PC-3 (cell line): ENCODE measurements around the gene PPP6C. TPM values are rescaled to one million over a fixed set of nuclear protein-coding genes. Genes with fewer than 3 reads are reported as not detected.

Experiments used
- ATAC-seq: fragments of 200-7000 bp; cut with Tn5 transposase; 2 replicates; pipeline ENCODE4 v1.9.1; 2020; ENCODE audit warnings: mild to moderate bottlenecking, moderate library complexity
- BruUV-seq: library from RNA; stranded (reverse); fragments of 400-500 nt; replicated peaks from 2 replicates; lab custom pipeline; 2021; lab: Mats Ljungman, UMichigan
- CTCF ChIA-PET: fragments of 300-600 bp; sonication (Branson Sonifier 250); formaldehyde crosslinking; loops from one replicate; lab custom pipeline; 2022; ENCODE audit warnings: antibody characterized with exemption; lab: Charles Lee
- POLR2A ChIA-PET: fragments of 300-600 bp; sonication (Branson Sonifier 250); formaldehyde crosslinking; loops from one replicate; lab custom pipeline; 2022; ENCODE audit warnings: antibody characterized with exemption; ENCODE audit not compliant: unreplicated experiment; lab: Charles Lee
- DNase-seq: peaks from one replicate; pipeline ENCODE4 v3.0.0-alpha.2; 2015
- H2AFZ ChIP-seq: fragments of 300-600 bp; sonication (generic); 2 replicates; pipeline ENCODE4 v1.6.0; 2016; ENCODE audit warnings: antibody characterized with exemption, low read length
- H3F3A ChIP-seq: fragments of 300-600 bp; sonication (generic); one replicate; pipeline ENCODE4 v1.6.0; 2017; ENCODE audit warnings: antibody characterized with exemption, low read length, control low read depth, mild to moderate bottlenecking; ENCODE audit not compliant: unreplicated experiment
- H3K27ac ChIP-seq: fragments of 300-600 bp; sonication (generic); 2 replicates; pipeline ENCODE4 v1.5.1; 2016; ENCODE audit warnings: mild to moderate bottlenecking, low read length
- H3K27me3 ChIP-seq: fragments of 300-600 bp; sonication (generic); 2 replicates; pipeline ENCODE4 v1.6.1; 2016; ENCODE audit warnings: low read length, mixed read lengths
- H3K36me3 ChIP-seq: fragments of 300-600 bp; sonication (generic); 2 replicates; pipeline ENCODE4 v1.6.1; 2016; ENCODE audit warnings: low read depth, mixed run types, low read length, mixed read lengths
- H3K4me1 ChIP-seq: fragments of 300-600 bp; sonication (generic); 2 replicates; pipeline ENCODE4 v1.5.1; 2016; ENCODE audit warnings: low read length; ENCODE audit not compliant: insufficient read depth
- H3K4me2 ChIP-seq: fragments of 300-600 bp; sonication (generic); 2 replicates; pipeline ENCODE4 v1.6.0; 2016; ENCODE audit warnings: low read length
- H3K4me3 ChIP-seq: fragments of 300-600 bp; sonication (generic); 2 replicates; pipeline ENCODE4 v1.5.1; 2016; ENCODE audit warnings: mild to moderate bottlenecking, low read length, mixed read lengths
- H3K79me2 ChIP-seq: fragments of 300-600 bp; sonication (generic); 2 replicates; pipeline ENCODE4 v1.6.1; 2017; ENCODE audit warnings: low read length, mixed read lengths
- H3K9ac ChIP-seq: fragments of 300-600 bp; sonication (generic); 2 replicates; pipeline ENCODE4 v1.6.0; 2016; ENCODE audit warnings: mild to moderate bottlenecking, low read length
- H3K9me2 ChIP-seq: fragments of 300-600 bp; sonication (generic); replicated peaks from 2 replicates; pipeline ENCODE4 v1.6.1; 2016; ENCODE audit warnings: mixed run types, low read length, mixed read lengths
- H3K9me3 ChIP-seq: fragments of 300-600 bp; sonication (generic); 2 replicates; pipeline ENCODE4 v1.6.1; 2016; ENCODE audit warnings: low read length, mixed read lengths
- H4K20me1 ChIP-seq: fragments of 300-600 bp; sonication (generic); 2 replicates; pipeline ENCODE4 v1.6.1; 2016; ENCODE audit warnings: low read length, mixed read lengths
- EZH2 ChIP-seq: fragments of 300-600 bp; sonication (generic); IDR thresholded peaks from one replicate; pipeline ENCODE4 v1.6.1; 2017; ENCODE audit warnings: antibody characterized with exemption, mild to moderate bottlenecking, low read length; ENCODE audit not compliant: unreplicated experiment
- EZH2phosphoT487 ChIP-seq: fragments of 300-600 bp; sonication (generic); IDR thresholded peaks from 2 replicates; pipeline ENCODE4 v1.6.1; 2018; ENCODE audit warnings: mild to moderate bottlenecking, antibody characterized with exemption, low read length, borderline replicate concordance
- intact Hi-C: fragments of 100-400 bp; cut with micrococcal nuclease; formaldehyde crosslinking; loops from 2 replicates; pipeline ENCODE4 v1.9.0; 2023
- total RNA-seq: library from RNA; depleted of rRNA; stranded (reverse); fragments of >200 nt; gene quantifications from 2 replicates; pipeline ENCODE4 v1.2.3, GENCODE V29; 2014
- TF ChIP-seq, protein P1 (sequence below): fragments of 300-600 bp; sonication (generic); conservative IDR thresholded peaks from 2 replicates; pipeline ENCODE4 v1.5.1; 2017; ENCODE audit warnings: antibody characterized with exemption, low read depth, mild to moderate bottlenecking, low read length

The PPP6C gene
- total RNA-seq, 1 experiment from 2014 or later = 16.4 TPM

GRCh38 chr9:125153712-125154367 lies 35.8 kb downstream of the PPP6C start:
- POLR2A ChIA-PET = no interaction called here

DNA sequence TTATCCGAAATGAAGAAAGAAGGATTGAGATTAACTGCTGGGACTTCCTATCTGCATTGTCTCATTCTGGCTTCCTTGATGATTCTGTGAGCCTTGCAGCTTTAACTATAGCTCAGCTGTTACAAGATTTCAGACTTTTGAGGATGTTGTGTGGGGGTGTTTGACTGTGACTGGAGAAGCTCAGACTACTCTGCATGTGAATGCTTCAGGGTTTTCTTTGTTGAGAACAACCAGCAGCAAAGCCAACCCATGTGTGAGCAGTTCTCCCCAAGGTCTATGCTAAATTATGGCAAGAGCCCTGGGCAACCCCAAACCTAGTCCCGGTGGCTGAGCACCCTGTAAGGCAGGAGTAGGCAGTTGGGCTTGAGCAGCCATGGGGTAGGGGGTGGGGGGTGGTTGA lies 37.9 kb downstream of the PPP6C start:
- Histone ChIP-seq H3K79me2 (no peaks in the 10 kb centered on the region), H3K4me1 (no peaks in the 10 kb centered on the region), H3F3A (no peaks in the 10 kb centered on the region), H4K20me1 (no peaks in the 10 kb centered on the region), H3K9ac (no peak overlapping the region), H3K36me3 (0 out of 2 replicates have a peak, but pooled peaks cover 6% of the 10 kb centered on the region), H3K9me2 (no peaks in the 10 kb centered on the region), H3K27me3 (no peaks in the 10 kb centered on the region), H3K4me3 (no peak overlapping the region), H2AFZ (no peak overlapping the region), H3K4me2 (no peak overlapping the region), H3K9me3 (no peaks in the 10 kb centered on the region), H3K27ac (no peak overlapping the region)
- ATAC-seq = no peak
- no TSS peak for BruUV-seq
- TF ChIP-seq EZH2phosphoT487 = no peak
- POLR2A ChIA-PET = no interaction called here
- CTCF ChIA-PET = no interaction called here
- no peak for DNase-seq
- intact Hi-C loops = no loop called here

More at GRCh38 chr9:125153712-125154367, 35.8 kb downstream of the PPP6C start:
- no peaks in the 10 kb centered on the region for H3K9me3 ChIP-seq
- TF ChIP-seq EZH2 (no peak), EZH2phosphoT487 (no peak)
- TF ChIP-seq, protein P1, sequence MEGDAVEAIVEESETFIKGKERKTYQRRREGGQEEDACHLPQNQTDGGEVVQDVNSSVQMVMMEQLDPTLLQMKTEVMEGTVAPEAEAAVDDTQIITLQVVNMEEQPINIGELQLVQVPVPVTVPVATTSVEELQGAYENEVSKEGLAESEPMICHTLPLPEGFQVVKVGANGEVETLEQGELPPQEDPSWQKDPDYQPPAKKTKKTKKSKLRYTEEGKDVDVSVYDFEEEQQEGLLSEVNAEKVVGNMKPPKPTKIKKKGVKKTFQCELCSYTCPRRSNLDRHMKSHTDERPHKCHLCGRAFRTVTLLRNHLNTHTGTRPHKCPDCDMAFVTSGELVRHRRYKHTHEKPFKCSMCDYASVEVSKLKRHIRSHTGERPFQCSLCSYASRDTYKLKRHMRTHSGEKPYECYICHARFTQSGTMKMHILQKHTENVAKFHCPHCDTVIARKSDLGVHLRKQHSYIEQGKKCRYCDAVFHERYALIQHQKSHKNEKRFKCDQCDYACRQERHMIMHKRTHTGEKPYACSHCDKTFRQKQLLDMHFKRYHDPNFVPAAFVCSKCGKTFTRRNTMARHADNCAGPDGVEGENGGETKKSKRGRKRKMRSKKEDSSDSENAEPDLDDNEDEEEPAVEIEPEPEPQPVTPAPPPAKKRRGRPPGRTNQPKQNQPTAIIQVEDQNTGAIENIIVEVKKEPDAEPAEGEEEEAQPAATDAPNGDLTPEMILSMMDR = no peak
- no peaks in the 10 kb centered on the region for H3K4me1 ChIP-seq
- H3K36me3 ChIP-seq = 0 out of 2 replicates have a peak, but pooled peaks cover 6% of the 10 kb centered on the region
- H4K20me1 ChIP-seq = no peaks in the 10 kb centered on the region
- DNase-seq = no peak
- no peak for ATAC-seq
- no peaks in the 10 kb centered on the region for H3F3A ChIP-seq
- H3K27ac ChIP-seq = no peak overlapping the region
- no peaks in the 10 kb centered on the region for H3K9me2 ChIP-seq
- no peak overlapping the region for H3K4me3 ChIP-seq
- no peak overlapping the region for H3K9ac ChIP-seq
- H3K79me2 ChIP-seq = no peaks in the 10 kb centered on the region
- no peak overlapping the region for H2AFZ ChIP-seq
- H3K27me3 ChIP-seq = no peaks in the 10 kb centered on the region
- no TSS peak for BruUV-seq
- CTCF ChIA-PET = no interaction called here
- no peak overlapping the region for H3K4me2 ChIP-seq
- intact Hi-C loops = no loop called here

- H3K9me3 ChIP-seq = no peaks in the 10 kb centered on the region
- no peaks in the 10 kb centered on the region for H4K20me1 ChIP-seq
- H3K9me2 ChIP-seq = no peaks in the 10 kb centered on the region
- no peak for TF ChIP-seq EZH2
- TF ChIP-seq EZH2phosphoT487 = no peak
- TF ChIP-seq, protein P1 = no peak
- no peak overlapping the region for H3K27ac ChIP-seq
- no TSS peak for BruUV-seq
- H3K4me1 ChIP-seq = no peaks in the 10 kb centered on the region
- H3K4me2 ChIP-seq = no peak overlapping the region
- ATAC-seq (no peak), DNase-seq (no peak)
- intact Hi-C loops = no loop called here
- CTCF ChIA-PET = no interaction called here
- H3F3A ChIP-seq = no peaks in the 10 kb centered on the region
- POLR2A ChIA-PET = no interaction called here
- H3K9ac ChIP-seq = no peak overlapping the region
- no peak overlapping the region for H3K4me3 ChIP-seq
- H3K36me3 ChIP-seq = 0 out of 2 replicates have a peak, but pooled peaks cover 6% of the 10 kb centered on the region
- H3K79me2 ChIP-seq = no peaks in the 10 kb centered on the region
- H3K27me3 ChIP-seq = no peaks in the 10 kb centered on the region
- no peak overlapping the region for H2AFZ ChIP-seq
Measured at GRCh38 chr9:125150349-125151245, 39.0 kb downstream of the PPP6C start.
